ENCODE measurements around the gene DCBLD1. TPM values are rescaled to one million over a fixed set of nuclear protein-coding genes. Genes with fewer than 3 reads are reported as not detected.

The DCBLD1 gene
- total RNA-seq, 1 donor from 2014 or later, result 3.8 TPM

- DNase-seq (ENCODE audit: low spot score), result no peak
- intact Hi-C loops (cut with DNase I), result no loop called here
Measured at GRCh38 chr6:117591405-117591804, 108.9 kb downstream of the DCBLD1 start.

GRCh38 chr6:117592983-117593759 is 110.7 kb downstream of the DCBLD1 start:
- intact Hi-C loops (cut with DNase I), result no loop called here
- DNase-seq (ENCODE audit: low spot score), result no peak

- DNase-seq (ENCODE audit: low spot score), result no peak
- intact Hi-C loops (cut with DNase I), result no loop called here
Measured at GRCh38 chr6:117595099-117595923, 112.8 kb downstream of the DCBLD1 start.

- intact Hi-C loops (cut with DNase I), result no loop called here
- no peak for DNase-seq (ENCODE audit: low spot score)
Measured at GRCh38 chr6:117597755-117598154, 115.3 kb downstream of the DCBLD1 start.

Other genes starting within 250 kb of the DCBLD1 start
- 38.1 TPM for gene VGLL2, start 217.1 kb upstream of the DCBLD1 start, total RNA-seq
- 0.05 TPM for gene ROS1, start 56.7 kb upstream of the DCBLD1 start, total RNA-seq
- 27.5 TPM for gene GOPC, start 119.8 kb downstream of the DCBLD1 start, total RNA-seq
- gene NUS1, start 192.8 kb downstream of the DCBLD1 start, total RNA-seq, result 18.0 TPM